H9 (cell line): ENCODE results near the gene MAST4. TPM values are rescaled to one million over a fixed set of nuclear protein-coding genes. Genes with fewer than 3 reads are reported as not detected.

ENCODE experiments used
- DNase-seq: peaks from one replicate; pipeline ENCODE4 v3.0.0-alpha.2; 2017
- H2AFZ ChIP-seq: one replicate; pipeline ENCODE4 v1.6.1; 2013; ENCODE audit warnings: mild to moderate bottlenecking, low read length, control low read depth, moderate library complexity
- H2AK5ac ChIP-seq: 2 replicates; pipeline ENCODE4 v1.6.1; 2013; ENCODE audit warnings: low read length, control low read depth, mixed read lengths; ENCODE audit not compliant: insufficient read length
- H2BK120ac ChIP-seq: one replicate; pipeline ENCODE4 v1.6.1; 2013; ENCODE audit warnings: low read depth, mild to moderate bottlenecking, low read length, control low read depth, inconsistent platforms; ENCODE audit not compliant: poor library complexity, severe bottlenecking
- H2BK12ac ChIP-seq: 2 replicates; pipeline ENCODE4 v1.6.1; 2013; ENCODE audit warnings: low read length, control low read depth, mixed read lengths, low read depth; ENCODE audit not compliant: insufficient read length
- H2BK15ac ChIP-seq: 2 replicates; pipeline ENCODE4 v1.6.1; 2013; ENCODE audit warnings: low read depth, low read length, control low read depth
- H2BK20ac ChIP-seq: one replicate; pipeline ENCODE4 v1.6.1; 2013; ENCODE audit warnings: low read depth, mild to moderate bottlenecking, low read length, control low read depth, inconsistent platforms; ENCODE audit not compliant: poor library complexity, severe bottlenecking
- H2BK5ac ChIP-seq: 2 replicates; pipeline ENCODE4 v1.6.1; 2013; ENCODE audit warnings: low read length, control low read depth, mixed read lengths; ENCODE audit not compliant: insufficient read length
- H3K14ac ChIP-seq: 2 replicates; pipeline ENCODE4 v1.6.1; 2013; ENCODE audit warnings: low read length, control low read depth; ENCODE audit not compliant: insufficient read depth
- H3K18ac ChIP-seq: 2 replicates; pipeline ENCODE4 v1.6.1; 2013; ENCODE audit warnings: low read depth, mild to moderate bottlenecking, mixed read lengths, low read length, control low read depth; ENCODE audit not compliant: insufficient read length
- H3K23ac ChIP-seq: 2 replicates; pipeline ENCODE4 v1.6.1; 2013; ENCODE audit warnings: low read length, control low read depth, mixed read lengths, low read depth; ENCODE audit not compliant: insufficient read length
- H3K23me2 ChIP-seq: 2 replicates; pipeline ENCODE4 v1.6.1; 2013; ENCODE audit warnings: low read depth, mild to moderate bottlenecking, mixed read lengths, low read length, control low read depth; ENCODE audit not compliant: insufficient read length, poor library complexity, severe bottlenecking
- H3K27ac ChIP-seq: 2 replicates; pipeline ENCODE4 v1.5.1; 2013; ENCODE audit warnings: low read length, control low read depth, mixed read lengths, low read depth; ENCODE audit not compliant: insufficient read length
- H3K27me3 ChIP-seq: 2 replicates; pipeline ENCODE4 v1.6.1; 2013; ENCODE audit warnings: low read length, control low read depth, inconsistent platforms; ENCODE audit not compliant: insufficient read depth
- H3K4ac ChIP-seq: 2 replicates; pipeline ENCODE4 v1.6.1; 2013; ENCODE audit warnings: low read depth, mild to moderate bottlenecking, control low read depth, inconsistent platforms, low read length, moderate library complexity
- H3K4me1 ChIP-seq: 2 replicates; pipeline ENCODE4 v1.6.1; 2013; ENCODE audit warnings: low read length, control low read depth, inconsistent platforms; ENCODE audit not compliant: insufficient read depth
- H3K4me2 ChIP-seq: 2 replicates; pipeline ENCODE4 v1.6.1; 2013; ENCODE audit warnings: low read length, control low read depth, mixed read lengths; ENCODE audit not compliant: insufficient read length, insufficient read depth
- H3K56ac ChIP-seq: 2 replicates; pipeline ENCODE4 v1.6.1; 2013; ENCODE audit warnings: low read depth, mild to moderate bottlenecking, mixed read lengths, low read length, control low read depth; ENCODE audit not compliant: insufficient read length
- H3K79me1 ChIP-seq: 2 replicates; pipeline ENCODE4 v1.6.1; 2013; ENCODE audit warnings: low read depth, mild to moderate bottlenecking, moderate library complexity, low read length, control low read depth, inconsistent platforms; ENCODE audit not compliant: insufficient read depth, poor library complexity, severe bottlenecking
- H3K79me2 ChIP-seq: 2 replicates; pipeline ENCODE4 v1.6.1; 2013; ENCODE audit warnings: low read length, control low read depth, inconsistent platforms; ENCODE audit not compliant: insufficient read depth
- H3K9ac ChIP-seq: 2 replicates; pipeline ENCODE4 v1.6.1; 2013; ENCODE audit warnings: low read length, control low read depth, mixed read lengths; ENCODE audit not compliant: insufficient read length; ENCODE audit errors: extremely low read depth
- H3K9me3 ChIP-seq: one replicate; pipeline ENCODE4 v1.6.1; 2013; ENCODE audit warnings: low read depth, low read length, inconsistent platforms; ENCODE audit not compliant: control insufficient read depth
- H3T11ph ChIP-seq: one replicate; pipeline ENCODE4 v1.6.1; 2013; ENCODE audit warnings: mild to moderate bottlenecking, low read length, control low read depth, inconsistent platforms
- H4K20me1 ChIP-seq: one replicate; pipeline ENCODE4 v1.6.1; 2013; ENCODE audit not compliant: control insufficient read depth, insufficient read length, insufficient read depth
- H4K5ac ChIP-seq: 2 replicates; pipeline ENCODE4 v1.6.1; 2013; ENCODE audit warnings: low read depth, mild to moderate bottlenecking, mixed read lengths, low read length, control low read depth; ENCODE audit not compliant: insufficient read length
- H4K8ac ChIP-seq: replicated peaks from 2 replicates; pipeline ENCODE4 v1.6.1; 2013; ENCODE audit warnings: low read length, control low read depth, mixed read lengths, low read depth; ENCODE audit not compliant: insufficient read length
- H4K91ac ChIP-seq: 2 replicates; pipeline ENCODE4 v1.6.1; 2013; ENCODE audit warnings: low read depth, mild to moderate bottlenecking, moderate library complexity, mixed read lengths, low read length, control low read depth; ENCODE audit not compliant: insufficient read length
- H3K27ac Mint-ChIP-seq, 3 experiments: 2 replicates in 2 of 3; 3 replicates in 1 of 3; pipeline ENCODE4 v1.8.0; 2020 to 2021; ENCODE audit warnings: mixed read lengths in 3 of 3, mild to moderate bottlenecking in 1 of 3, moderate library complexity in 1 of 3
- H3K27me3 Mint-ChIP-seq: 2 replicates; pipeline ENCODE4 v1.8.0; 2021; ENCODE audit warnings: low read depth, mild to moderate bottlenecking, moderate library complexity, mixed read lengths
- H3K36me3 Mint-ChIP-seq, 3 experiments: 2 replicates in 2 of 3; 3 replicates in 1 of 3; pipeline ENCODE4 v1.8.0; 2020 to 2021; ENCODE audit warnings: low read depth in 3 of 3, mixed read lengths in 3 of 3; ENCODE audit not compliant: insufficient read depth in 1 of 3
- H3K4me1 Mint-ChIP-seq, 2 experiments: 2 replicates each; pipeline ENCODE4 v1.8.0; 2020; ENCODE audit warnings: mixed read lengths in 2 of 2
- H3K4me3 Mint-ChIP-seq, 2 experiments: 2 replicates in 1 of 2; 3 replicates in 1 of 2; pipeline ENCODE4 v1.8.0; 2020 to 2021; ENCODE audit warnings: mild to moderate bottlenecking in 2 of 2, mixed read lengths in 2 of 2, moderate library complexity in 1 of 2
- H3K9me3 Mint-ChIP-seq, 2 experiments: 2 replicates in 1 of 2; 3 replicates in 1 of 2; pipeline ENCODE4 v1.8.0; 2020; ENCODE audit warnings: mild to moderate bottlenecking in 2 of 2, mixed read lengths in 2 of 2, moderate library complexity in 1 of 2
- WGBS: extraction: QIAGEN DNeasy Blood & Tissue Kit; methylation state at CpG from one replicate; pipeline ENCODE4 v1.1.7; 2013; ENCODE audit warnings: missing lambda C conversion rate, low lambda C conversion rate, mixed read lengths; ENCODE audit not compliant: insufficient read length; ENCODE audit errors: extremely low coverage; 5-methylcytosine and 5-hydroxymethylcytosine counted together
- total RNA-seq: library from RNA; stranded (reverse); gene quantifications from 2 replicates; pipeline ENCODE4 v1.2.1, GENCODE V29; 2021
- TF ChIP-seq, protein P1 (sequence below): fragments of 200-600 bp; sonication (generic); conservative IDR thresholded peaks from 3 replicates; pipeline ENCODE4 v1.8.0; 2021; ENCODE audit warnings: antibody characterized with exemption, mild to moderate bottlenecking

Gene MAST4
- total RNA-seq, 1 experiment from 2014 or later: 3.7 TPM

DNA sequence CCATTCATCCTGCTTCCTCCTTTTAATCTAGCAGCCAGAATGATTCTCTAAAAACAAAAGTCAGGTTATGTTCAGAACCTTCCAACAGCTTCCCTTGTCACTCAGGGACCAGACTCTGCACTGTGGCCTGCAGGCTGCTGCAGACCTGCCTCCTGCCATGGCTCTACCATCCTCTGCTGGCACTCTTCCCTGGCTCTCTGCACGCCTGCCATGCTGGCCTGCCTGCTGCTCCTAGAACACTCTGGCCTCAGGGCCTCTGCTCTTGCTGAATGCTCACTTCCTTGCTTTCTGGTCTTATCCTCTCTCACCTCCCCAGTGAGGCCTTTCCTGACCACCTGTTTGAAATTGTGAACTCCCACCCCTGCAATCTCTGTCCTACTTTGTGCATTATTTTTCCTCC lies 451.0 kb downstream of the MAST4 start:
- Histone ChIP-seq H3K23me2 (no peaks in the 10 kb centered on the region), H3K27ac (no peak overlapping the region), H3K79me2 (no peaks in the 10 kb centered on the region), H3K4me1 (peaks cover under 1% of the 10 kb centered on the region; the same call in 1 of the 2 replicates), H3K14ac (peak overlapping the region; percentile 68; the same call in 1 of the 2 replicates), H3K4ac (no peak overlapping the region), H2BK20ac (no peak overlapping the region), H2AFZ (no peak overlapping the region), H4K20me1 (no peaks in the 10 kb centered on the region), H3K9ac (no peak overlapping the region), H3K4me2 (no peak overlapping the region), H3K18ac (no peak overlapping the region), H3K79me1 (no peaks in the 10 kb centered on the region), H4K5ac (no peak overlapping the region), H3K23ac (no peak overlapping the region), H2BK15ac (no peak overlapping the region), H2BK12ac (no peak overlapping the region), H3K27me3 (no peaks in the 10 kb centered on the region), H4K8ac (no peak overlapping the region), H4K91ac (no peak overlapping the region), H3K9me3 (no peaks in the 10 kb centered on the region), H2AK5ac (no peak overlapping the region), H2BK120ac (no peak overlapping the region), H2BK5ac (no peak overlapping the region), H3T11ph (no peak overlapping the region), H3K56ac (no peak overlapping the region)
- H3K4me3 Mint-ChIP-seq: no peak overlapping the region
- peak overlapping the region in 2 of 3 experiments; percentile 1 to 51; a peak in 3 of 7 replicates for H3K27ac Mint-ChIP-seq
- DNase-seq: no peak
- no peaks in the 10 kb centered on the region for H3K27me3 Mint-ChIP-seq
- TF ChIP-seq, protein P1, sequence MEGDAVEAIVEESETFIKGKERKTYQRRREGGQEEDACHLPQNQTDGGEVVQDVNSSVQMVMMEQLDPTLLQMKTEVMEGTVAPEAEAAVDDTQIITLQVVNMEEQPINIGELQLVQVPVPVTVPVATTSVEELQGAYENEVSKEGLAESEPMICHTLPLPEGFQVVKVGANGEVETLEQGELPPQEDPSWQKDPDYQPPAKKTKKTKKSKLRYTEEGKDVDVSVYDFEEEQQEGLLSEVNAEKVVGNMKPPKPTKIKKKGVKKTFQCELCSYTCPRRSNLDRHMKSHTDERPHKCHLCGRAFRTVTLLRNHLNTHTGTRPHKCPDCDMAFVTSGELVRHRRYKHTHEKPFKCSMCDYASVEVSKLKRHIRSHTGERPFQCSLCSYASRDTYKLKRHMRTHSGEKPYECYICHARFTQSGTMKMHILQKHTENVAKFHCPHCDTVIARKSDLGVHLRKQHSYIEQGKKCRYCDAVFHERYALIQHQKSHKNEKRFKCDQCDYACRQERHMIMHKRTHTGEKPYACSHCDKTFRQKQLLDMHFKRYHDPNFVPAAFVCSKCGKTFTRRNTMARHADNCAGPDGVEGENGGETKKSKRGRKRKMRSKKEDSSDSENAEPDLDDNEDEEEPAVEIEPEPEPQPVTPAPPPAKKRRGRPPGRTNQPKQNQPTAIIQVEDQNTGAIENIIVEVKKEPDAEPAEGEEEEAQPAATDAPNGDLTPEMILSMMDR: no peak
- H3K9me3 Mint-ChIP-seq: no peaks in the 10 kb centered on the region
- H3K4me1 Mint-ChIP-seq: peaks cover 17 to 18% of the 10 kb centered on the region in 2 experiments
- H3K36me3 Mint-ChIP-seq: no peaks in the 10 kb centered on the region
- no CpG with 5 or more reads among the region's 1 CpG for WGBS
